Measurements from ENCODE around the gene CHRNA4.

Gene CHRNA4
- total RNA-seq = 0 to 0.36 (median 0.04) reads per million in 4 experiments

GRCh38 chr20:63360850-63361518 is at the start of gene CHRNA4:
CHRNA4 (minus strand) TSS chr20:63361349; CDS start chr20:63361165, 184 bp downstream.
- DNase-seq = no peak

DNA sequence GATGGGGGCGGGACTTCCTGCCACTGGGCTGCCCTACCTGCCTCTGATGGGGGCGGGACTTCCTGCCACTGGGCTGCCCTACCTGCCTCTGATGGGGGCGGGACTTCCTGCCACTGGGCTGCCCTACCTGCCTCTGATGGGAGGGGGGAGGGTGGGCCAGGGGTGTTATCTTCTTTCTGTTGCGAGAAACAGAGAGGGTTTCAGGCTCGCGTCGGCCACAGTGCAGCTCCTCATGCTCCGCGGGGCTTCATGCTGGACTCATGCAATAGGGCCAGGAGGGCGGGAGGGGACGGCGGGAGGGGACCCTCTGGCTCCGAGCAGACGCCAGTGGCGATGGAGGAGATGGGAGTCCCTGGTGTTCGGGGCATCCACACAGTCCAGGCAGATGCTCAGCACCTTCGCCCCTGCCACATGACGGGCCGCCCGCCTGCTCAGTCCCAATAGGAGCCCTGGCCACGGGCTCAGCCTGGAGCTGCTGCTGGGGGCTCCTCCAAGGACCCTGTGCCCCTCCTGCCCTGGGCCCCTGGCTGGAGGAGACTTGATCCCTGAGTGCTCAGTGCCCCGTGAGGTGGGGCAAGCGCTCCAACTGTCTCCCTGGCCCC is 48.8 kb upstream of the CHRNA4 start:
- DNase-seq = no peak

GRCh38 chr20:63409066-63409833 is 48.1 kb upstream of the CHRNA4 start:
- DNase-seq = no peak

DNA sequence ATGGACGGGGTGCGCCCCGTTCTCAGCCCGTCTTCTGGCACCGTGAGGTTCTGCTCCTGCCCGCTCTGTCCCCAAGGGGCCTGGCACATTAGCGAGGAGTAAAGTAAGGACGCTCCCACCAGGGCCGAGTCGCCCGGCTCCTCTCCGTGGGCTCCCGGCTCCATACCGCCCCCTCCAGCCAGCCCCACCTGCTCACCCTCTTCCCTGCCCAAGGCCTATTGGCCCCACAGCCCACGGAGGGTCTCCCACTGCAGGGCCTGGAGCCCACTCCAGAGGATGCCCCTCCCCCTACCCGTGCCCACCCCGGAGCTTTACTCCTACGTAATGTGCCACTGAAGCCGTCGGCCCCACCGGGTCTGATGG is 47.5 kb upstream of the CHRNA4 start:
- no peak for DNase-seq

DNA sequence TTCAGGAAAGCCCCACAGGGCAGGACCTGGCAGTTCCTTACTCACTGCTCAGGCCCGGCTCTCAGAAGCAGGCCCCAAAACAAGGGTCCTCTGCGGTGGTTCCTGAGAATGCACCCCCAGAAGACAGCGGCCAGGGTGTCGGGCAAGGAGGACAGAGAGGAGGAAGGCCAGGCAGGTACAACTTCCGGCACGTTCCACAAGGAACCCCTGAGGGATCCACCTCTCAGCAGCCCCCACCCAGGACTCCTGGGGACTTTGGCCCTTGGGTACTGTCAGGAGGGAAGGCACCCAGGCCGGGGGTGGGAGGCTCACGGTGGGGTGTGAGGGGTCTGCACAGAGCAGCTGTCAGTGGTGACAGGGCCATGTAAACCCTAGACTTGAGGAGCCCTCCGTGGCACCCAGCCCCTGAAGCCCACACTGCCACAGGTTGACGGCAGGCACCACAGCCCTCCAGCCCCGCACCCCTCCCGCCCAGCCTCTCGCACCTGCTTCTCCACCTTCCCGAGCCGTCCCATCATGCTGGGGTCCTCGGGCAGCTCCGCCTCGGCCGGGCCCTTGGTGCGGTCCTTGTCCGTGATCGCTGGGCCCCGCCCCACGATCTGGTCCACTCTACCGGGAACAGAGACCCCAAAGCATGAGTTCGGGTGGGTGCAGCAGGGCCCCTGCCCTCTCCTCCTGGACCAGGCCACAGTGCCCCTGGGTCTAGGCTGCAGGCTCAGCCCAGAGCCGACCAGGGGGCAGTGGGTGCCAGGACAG is 47.0 kb upstream of the CHRNA4 start:
- DNase-seq = no peak

- no peak for DNase-seq
Observed at GRCh38 chr20:63406617-63407245, 45.6 kb upstream of the CHRNA4 start.

DNA sequence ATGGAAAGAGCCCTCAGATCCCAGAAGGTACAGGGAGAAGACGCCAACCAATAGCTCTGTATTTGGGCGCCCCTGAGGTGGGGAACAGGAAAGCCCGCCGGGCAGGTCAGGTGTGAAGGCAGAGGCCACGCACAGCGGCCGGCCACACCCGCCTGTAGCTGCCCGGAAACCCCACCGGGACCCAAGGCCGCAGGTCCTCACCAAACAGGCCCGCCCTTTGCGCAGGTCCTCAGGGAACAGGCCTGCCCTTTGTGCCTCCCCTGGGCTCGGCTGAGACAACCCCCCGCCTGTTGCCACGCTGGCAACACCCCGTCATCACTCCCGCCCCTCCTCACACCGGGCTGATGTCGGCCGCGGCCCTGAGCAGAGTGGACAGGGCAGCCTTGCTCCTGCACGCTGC is 44.9 kb upstream of the CHRNA4 start:
- no peak for DNase-seq

DNA sequence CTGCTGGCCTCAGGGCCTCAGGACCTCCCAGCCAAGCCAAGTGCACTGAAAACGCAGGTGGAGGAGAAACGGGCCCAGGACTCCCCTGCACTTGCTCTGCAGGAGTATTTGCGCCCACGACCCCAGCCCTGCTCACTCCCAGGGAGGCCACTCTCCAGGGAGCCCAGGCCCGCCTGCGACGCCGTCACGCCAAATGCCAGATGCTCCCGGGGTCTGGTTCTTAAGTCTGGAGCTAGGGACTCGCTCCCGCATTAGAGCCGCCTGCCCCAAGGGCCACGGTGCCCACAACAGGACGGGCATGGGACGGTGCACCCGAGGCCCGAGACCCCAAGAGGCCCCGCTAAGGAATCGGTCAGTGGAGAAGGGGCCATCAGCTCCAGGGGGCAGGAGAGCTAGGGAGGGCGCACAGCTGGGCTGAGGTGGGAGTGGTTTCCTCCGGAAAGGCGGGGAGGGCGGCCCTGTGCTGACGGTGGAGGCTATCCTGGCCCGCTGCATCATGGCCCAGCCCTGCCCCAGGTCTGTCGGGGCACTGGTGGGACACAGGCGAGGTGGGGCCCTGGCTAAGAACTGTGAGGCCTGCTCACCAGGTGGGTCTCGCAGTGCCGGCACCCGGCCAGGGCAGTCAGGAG is 44.1 kb upstream of the CHRNA4 start:
- DNase-seq = no peak

DNA sequence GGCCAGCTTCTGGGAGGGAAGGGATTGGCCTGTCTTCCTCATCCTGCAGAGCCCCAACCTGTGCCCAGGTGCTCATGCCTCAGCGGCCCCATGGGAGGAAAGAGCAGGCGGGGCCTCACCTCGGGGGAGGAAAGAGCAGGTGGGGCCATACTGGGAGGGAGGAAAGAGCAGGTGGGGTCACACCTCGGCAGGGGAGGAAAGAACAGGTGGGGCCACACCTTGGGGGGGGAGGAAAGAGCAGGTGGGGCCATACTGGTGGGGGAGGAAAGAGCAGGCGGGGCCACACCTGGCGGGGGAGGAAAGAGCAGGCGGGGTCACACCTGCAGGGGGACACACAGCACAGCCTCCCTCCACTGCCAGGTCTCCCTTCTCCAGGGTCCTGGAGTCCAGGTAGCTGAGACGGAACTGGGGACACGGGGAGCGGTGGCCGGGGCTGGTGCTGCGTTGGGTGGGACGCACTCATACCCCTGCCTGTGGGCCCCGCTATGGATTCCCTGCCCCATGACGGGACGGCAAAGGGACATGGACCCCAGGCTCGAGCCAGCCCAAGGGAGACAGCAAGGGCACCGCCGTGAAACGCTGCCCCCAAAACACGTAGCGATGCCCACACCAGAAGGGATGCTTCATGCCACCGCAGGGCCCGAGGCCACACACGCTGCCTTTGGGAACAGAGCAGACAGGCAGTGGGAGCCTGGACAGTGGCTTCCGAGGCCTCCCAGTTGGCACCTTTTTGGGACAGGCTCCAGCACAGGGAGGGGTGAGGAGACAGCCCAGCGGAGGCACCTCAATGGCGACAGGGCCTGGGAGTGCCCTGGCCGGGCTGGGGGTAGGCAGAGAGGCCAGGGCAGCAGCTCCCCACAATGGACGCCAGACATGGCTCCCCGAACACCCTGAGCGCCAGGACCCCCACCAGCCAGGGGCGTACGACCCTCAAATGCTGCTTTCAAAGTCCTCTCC is 43.3 kb upstream of the CHRNA4 start:
- no peak for DNase-seq

GRCh38 chr20:63403403-63404105 is 42.4 kb upstream of the CHRNA4 start:
- no peak for DNase-seq

DNA sequence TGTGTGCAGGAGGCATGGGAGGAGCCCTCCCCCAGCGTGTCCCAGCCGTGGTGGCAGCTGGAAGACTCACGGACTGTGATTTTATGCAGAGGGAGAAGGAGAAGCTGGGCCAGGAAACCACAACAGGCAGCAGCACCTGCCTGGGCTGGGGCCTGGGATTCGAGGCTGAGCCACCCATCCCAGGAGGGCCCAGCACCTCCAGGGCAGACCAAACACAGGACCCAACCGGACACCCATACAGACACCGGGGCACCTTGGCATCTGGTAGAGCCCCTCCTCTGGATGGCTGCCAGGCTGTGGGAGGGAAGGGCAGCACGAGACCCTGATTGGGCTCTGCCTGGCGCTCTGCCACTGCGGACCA is 41.7 kb upstream of the CHRNA4 start:
- no peak for DNase-seq

DNA sequence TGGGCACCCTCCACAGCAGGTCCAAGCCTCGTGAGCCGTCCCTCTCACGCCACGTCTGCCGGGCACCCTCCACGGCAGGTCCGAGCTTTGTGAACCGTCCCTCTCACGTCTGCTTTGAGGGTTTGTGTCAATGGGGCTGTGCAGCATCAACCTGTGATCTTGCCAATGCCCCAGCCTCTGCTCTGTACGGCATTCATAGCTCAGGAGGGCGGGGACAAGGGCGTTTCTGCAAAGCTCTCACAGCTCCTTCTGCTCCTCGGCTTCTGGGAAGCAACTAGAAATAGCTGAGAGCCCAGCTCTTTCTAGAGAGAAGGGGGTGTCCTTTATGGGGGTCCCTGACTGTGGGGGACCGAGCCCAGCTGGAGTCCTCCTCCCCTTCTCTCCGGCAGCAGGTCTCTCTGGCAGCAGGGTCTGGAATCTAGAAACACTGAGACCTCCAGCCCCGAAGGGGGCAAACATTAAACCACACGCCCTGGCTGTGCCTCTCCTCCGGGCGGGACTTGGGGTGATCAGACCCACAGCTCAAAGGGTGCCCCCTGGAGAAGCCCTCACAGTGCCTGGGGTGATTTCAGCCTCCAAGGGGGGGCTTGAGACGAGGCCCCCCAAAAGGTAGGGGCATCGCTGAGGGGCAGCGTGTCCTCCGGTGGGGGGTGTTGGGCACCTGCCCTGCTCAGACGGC is 41.2 kb upstream of the CHRNA4 start:
- no peak for DNase-seq

DNA sequence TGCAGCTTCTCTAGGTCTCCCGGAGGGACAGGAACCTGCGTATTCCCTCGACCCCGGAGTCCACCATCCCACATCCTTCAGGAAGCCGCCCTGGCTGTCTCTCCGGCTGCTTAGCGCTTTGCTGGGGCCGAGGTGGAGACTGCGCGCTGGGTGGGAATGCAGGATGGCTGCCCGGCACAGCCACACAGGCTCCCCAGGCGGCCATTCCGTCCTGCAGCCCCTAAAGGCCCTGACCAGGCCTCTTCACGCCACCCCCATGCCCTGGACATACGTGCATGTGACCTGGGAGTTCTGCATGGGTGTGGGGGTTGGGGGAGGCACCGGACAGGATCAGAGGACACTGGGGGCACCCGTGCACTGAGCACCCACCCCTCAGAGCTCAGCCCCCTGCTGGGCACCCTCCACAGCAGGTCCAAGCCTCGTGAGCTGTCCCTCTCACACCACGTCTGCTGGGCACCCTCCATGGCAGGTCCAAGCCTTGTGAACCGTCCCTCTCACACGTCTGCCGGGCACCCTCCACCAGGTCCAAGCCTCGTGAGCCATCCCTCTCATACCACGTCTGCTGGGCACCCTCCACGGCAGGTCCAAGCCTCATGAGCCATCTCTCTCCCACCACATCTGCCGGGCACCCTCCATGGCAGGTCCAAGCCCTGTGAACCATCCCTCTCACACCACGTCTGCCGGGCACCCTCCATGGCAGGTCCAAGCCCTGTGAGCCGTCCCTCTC is 40.4 kb upstream of the CHRNA4 start:
- no peak for DNase-seq

- no peak for DNase-seq
Observed at GRCh38 chr20:63400486-63401210, 39.5 kb upstream of the CHRNA4 start.

- no peak for DNase-seq
Observed at GRCh38 chr20:63399596-63400375, 38.6 kb upstream of the CHRNA4 start.

DNA sequence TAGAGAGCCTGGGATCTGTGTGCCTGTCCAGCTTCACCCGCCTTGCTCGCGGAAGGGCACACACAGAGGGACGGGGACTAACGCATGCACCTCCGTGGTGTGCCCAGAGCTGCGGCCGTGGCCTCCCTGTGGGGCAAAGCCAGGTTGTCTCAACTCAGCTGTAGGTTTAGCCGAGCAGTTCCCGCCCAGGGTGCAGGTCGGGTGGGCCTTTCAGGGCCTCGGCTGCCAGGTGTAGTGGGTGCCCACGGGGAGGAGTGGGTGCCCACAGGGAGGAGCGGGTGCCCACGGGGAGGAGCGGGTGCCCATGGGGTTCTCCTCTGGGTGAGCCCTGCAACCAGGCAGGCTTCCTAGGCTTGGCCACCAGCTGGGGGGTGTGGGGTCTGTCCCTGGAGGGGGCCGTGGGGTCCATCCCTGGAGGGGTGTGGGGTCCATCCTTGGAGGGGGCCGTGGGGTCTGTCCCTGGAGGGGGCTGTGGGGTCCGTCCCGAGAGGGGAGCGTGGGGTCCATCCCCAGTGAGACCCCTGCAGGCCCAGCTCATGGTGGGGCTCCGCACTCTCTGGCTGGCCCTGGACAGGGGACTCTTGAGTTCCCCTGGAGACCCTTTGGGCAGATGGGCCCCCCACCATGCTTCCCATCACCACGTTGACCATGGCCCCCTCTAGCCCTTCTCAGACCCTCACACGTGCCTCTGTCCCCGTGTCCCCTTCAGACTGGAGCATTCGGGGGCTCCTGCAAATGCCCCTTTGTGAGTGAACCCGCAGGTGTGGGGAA is 37.8 kb upstream of the CHRNA4 start:
- DNase-seq = no peak

DNA sequence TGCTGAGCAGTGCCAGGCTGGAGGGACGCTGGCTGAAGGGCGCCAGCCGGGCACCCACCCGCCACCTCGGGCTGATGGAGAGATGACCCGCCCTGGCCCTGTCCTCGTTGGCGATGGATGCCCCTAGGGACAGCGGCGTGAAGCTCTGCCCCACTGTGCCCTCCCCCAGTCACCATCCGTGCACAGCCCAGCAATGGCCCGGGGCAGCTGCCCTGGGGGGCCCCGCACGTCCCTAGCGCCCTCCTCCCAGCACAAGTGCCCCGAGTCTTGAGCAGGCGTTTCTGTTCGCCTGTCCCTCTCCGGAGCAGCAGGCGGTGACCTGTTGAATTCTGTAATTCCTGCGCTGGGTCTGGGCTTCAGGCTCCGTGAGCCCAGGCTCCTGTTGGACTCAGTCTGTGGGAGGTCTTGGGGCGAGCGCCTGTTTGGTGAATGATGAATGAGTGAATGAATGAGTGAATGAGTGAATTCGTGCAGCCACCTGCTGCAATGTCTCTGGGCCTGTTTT is 36.8 kb upstream of the CHRNA4 start:
- no peak for DNase-seq
